Frontal cortex (tissue), 4 donors: Measurements from ENCODE around the gene KLHDC10. TPM values are rescaled to one million over a fixed set of nuclear protein-coding genes. Genes with fewer than 3 reads are reported as not detected.
A peak's percentile ranks its signal among the peaks of the same experiment; 100 is the strongest.
"Not testable (repeated sequence)": the region's sequence is repeated elsewhere in the genome, so short reads cannot be mapped to it uniquely, and the experiment has no call there.

Experiments used
- DNase-seq, 2 donors: peaks; one replicate each; pipeline ENCODE4 v3.0.0; 2012; ENCODE audit warnings: low spot score in 2 of 2
- FAIRE-seq: peaks from 2 replicates; lab custom pipeline; 2012; peaks lifted over from hg19 to GRCh38; lab: Jason Lieb, UNC
- total RNA-seq: library from RNA; depleted of rRNA; stranded (reverse); fragments of >200 nt; gene quantifications from one replicate; pipeline ENCODE4 v1.2.3, GENCODE V29; 2014
- donor health status: control.
- donor health status: control.
- donor health status: control.

Gene KLHDC10
- total RNA-seq, 1 donor from 2014 or later = 99.1 TPM

DNA sequence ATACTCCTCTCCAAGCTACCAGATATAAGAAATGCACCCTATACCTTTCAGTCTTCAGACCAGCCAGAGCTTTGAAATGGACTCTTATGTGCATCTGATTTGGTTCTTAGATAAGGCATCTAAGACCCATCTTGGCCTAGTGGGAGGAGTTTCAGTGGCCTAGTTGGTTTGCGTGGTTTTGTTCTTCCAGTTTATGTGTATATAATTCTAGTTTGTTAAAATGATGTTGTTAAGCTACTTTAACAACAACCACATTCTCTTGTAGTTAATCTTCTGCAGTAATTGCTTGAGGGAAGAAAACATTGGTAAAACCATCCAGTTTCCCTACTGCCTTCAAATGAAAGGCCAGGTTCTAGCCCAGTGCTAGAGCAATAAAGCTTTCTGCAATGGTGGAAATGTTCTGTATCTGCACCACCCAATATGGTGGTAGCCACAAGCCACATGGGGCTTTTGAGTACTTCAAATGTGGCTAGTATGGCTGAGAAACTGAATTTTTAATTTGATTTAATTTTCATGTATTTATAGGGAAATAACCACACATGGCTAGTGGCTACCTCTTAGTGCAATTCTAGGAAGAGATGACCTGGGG lies 66.3 kb downstream of the KLHDC10 start:
- DNase-seq (no peak), FAIRE-seq (no peak)

DNA sequence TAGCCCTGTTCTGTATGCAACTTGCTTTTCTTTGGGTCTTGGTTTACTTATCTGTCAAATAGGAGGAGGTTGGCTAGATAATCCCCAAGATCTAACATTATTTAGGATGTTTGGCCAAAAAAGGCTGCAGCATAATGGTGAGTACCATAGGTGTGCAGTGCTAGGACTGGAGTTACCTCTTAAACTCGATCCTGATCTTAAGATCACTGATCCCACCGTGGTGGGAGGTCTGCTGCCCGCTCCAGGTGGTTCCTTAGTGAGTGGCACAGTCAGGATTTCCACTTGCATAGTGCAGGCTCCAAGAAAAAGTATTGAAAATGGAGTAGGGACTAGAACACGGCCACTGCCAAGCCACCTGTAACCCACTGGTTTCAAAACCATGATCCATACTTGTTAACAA lies 66.9 kb downstream of the KLHDC10 start:
- DNase-seq = no peak
- FAIRE-seq = no peak

DNA sequence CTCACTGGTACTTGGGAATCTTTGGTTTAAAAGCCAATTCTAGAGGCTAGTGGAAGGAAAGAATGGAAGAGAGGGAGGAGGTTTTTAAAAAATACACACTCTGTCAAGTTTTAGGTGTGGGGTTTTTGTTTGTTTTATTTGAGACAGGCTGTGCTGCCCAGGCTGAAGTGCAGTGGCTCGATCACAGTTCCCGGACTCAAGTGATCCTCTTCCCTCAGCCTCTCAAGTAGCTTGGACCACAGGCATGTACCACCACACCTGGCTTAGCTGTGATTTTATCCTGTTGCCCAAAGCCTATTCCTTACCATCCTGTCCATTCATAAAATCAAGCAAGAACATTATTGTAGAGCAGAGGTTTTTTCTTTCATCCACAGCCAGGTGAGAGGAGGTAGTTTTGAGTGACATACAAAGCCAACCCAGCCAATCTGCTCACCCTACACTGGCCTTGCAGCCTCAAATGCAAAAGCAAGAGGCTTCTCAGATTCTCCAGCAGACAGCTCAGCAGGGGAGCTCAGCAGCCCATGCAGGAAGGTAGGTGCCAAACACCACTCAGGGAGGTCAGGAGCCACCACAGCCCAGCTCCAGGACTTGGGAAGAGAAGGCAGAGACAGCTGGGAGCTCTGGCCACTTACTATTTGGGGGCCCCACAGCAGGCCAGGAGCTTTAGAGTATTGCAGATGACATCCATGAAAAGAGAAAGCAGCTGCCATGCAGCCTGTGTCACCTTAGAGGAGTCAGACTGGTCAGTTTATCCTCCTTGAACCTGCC lies 69.0 kb downstream of the KLHDC10 start:
- FAIRE-seq (no peak), DNase-seq (no peak)

DNA sequence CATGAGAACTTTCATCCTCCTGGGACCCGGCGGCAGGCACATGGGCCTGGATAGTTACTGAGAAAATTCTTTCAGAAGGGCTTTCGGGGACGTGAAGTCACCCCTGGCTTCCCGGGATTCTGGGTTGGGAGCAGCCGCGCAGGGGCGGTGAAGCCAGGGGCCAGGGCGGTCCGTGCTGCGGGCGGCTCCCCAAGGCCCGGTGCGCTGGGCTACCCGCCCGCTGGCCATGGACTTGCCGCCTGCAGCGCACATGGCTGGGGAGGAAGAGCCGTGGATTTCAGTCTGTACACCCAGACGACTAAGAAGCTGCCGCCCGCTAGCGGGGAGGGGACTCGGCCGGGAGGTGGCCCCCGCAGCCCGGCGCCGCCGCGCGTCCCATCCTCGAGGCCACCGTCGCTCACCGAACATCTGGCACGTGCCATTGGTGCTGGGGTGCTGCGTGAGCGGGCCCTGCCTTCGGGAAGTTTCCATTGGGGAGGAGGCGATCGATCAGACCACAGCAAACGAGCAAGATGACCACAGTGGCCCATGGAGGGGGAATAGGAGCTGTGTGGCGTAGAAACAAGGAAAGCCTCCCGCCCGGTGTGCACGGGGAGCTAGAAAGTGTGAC lies 70.3 kb downstream of the KLHDC10 start:
- FAIRE-seq (no peak), DNase-seq (no peak)

DNA sequence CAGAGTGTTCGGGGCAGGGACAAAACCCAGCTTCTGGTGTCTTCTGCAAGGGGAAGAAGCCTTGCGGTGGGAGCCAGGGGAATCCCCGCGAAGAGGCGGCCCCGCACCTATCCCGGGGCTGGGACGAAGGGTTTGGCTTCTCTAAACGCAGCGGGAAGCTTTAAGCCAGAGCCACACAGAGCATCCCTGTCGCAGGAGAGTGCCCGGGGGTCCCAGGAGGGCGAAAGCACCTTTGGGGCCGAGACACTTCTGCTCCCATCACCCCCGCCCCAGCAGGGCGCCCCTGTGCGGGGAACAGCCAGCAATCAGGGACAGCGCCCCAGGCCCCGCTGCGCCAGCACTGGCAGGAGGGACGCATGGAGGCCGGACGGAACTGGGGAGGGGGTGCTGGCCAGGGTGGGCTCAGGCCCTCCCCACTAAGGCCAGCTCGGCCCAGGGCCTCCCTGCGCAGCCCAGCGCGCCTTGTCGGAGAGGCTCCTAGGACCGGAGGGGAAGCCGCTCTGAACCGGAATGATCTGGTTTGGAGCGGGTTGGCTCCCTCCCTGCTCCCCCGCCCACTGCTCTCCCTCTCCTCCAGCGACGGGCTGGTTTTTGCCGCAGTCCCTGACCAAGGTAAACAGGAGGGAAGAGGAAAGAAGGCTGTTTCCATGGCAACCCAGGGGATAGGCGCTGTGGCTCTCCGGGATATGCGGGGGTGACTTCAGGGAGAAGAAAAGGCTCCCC lies 71.0 kb downstream of the KLHDC10 start:
- peak; percentile 60 to 83 for DNase-seq
- no peak for FAIRE-seq

DNA sequence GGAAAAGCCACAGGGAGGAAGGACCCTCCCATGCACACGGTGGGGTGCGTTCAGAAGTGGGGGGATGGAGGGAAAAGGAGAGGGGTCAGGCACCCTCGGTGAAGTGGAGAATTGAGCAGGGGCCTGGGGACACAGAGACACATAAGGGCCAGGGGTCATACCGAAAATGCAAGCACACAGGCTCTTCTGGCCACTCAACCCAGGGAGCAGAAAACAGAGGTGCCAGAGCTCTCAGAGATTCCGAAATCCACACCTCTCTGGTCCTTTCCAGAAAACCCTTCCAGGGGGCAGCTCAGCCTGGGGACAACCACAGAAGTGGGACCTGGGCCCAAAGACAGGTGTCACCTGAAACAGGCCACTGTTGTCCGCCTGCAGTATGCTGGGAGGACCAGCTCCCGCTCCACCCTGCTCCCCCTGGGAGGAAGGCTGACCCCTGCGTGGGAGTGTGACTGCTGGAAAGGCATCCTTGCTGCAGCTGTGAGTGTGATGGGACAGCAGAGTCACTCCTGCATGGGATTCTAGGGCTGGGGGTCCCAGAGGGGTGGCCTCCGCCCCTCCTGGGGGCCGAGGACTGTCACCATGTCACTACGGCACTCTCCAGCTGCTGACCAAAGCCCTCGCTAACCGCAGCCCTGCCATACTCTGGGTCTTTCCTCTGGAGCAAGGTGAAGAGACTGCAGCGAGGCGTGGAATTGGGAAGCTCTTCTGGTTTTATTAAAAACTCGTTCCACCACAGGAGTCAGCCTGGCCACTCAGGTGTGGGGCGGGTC lies 71.7 kb downstream of the KLHDC10 start:
- peak in 1 of 2 donors; percentile 47 for DNase-seq
- no peak for FAIRE-seq

DNA sequence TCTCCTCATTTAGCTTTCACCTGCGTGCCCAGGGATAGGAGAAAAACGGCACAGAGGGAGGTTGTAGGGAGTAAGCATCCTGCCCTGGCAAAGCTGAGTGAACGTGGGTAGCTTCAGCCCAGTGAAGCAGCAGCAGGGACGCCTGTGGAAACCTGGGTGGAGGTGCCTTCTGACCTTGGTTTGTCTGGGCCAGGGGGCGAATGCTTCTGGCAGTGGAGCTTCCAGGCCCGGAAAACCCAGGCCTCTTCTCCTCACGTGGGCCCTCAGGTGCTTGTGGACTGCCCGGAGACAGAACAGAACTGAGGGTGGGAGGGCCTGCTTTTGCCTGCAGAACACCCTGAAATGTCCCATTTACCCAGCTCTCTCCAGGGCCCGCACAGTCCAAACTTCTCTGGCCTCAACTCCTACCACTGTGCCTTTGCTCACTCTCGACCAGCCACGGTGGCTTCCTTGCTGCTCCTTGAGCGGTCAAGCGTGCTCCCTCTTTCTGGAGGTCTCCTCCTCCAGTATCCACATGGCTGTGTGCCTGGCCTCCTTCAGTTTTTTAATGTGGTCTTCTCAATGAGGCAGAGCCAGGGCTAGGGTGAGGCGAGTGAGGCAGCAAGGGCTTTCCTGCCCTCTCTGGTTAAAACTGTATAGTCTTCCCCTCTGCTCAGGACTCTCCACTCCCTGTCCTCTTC lies 72.5 kb downstream of the KLHDC10 start:
- DNase-seq (no peak), FAIRE-seq (no peak)

DNA sequence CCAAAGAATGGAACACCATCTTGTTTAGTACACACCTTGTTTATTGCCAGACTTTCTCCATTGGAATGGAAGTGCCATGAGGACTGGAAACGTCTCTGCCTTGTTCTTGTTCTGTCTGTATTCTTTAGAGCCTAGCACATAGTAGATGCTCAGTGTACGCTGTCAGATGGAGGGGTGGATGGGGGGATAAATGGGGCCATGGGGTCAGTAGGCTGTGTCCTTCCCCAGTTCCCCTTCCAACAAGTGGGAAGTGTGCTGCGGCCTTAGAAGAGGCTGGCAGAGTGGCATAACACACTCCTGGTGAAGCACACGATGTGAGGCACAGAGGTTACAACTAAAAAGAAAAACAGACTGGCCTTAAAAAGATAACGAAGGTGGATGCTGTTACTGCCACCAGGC lies 73.0 kb downstream of the KLHDC10 start:
- FAIRE-seq = no peak
- DNase-seq = no peak

DNA sequence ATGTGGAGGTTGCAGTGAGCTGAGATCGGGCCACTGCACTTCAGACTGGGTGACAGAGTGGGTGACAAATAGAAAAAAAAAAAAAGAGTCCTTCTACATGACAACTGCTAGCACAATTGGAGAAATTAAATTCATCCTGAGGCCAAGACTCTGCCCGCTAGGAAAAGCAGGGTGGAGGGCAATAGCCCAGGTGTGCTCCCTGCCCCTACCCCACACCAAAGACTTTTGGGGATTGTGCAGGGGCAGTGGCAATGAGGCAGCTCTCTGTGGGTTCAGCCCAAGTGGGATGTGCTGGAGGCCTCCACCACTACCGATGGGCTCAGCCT lies 73.6 kb downstream of the KLHDC10 start:
- FAIRE-seq (no peak), DNase-seq (no peak)

DNA sequence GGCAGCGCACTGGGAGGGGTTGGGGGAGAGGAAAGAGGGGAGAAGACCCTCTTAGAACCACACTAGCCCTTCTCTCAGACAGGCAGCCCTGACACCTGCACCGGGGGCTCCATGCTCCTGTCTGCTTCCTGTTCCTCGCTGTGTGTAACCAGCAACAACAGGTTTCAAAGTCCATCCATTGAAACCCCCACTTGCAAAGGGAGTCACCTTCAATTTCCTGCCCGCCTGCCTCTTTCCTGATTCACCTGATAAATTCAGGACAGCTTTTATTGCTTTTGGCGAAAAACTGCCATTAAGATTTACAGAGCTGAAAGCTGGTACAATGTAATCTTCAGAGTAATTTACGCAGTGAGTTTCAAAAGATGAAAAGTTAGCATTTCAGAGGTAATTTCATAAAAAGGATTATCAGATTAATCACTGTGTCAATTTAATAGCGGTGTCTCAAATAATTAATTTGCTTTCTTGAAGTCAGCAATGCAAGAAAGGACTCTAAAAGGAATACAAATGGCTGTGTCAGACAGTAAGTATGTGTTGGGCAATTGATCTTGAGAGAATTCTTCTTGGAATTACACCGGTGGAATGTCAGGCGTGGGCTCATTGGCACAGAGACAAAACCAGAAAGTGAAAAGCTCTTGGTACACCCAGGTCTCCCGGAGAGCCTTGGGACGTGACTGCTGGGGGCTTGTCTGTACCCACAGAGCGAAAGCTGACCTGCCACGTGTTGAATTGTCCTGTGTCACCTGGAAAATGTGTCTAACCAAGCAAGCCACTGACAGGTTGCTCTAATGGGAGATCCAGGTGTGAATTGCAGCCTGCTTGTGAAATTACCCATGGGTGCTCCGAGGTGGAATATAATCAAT lies 74.2 kb downstream of the KLHDC10 start:
- FAIRE-seq = no peak
- no peak for DNase-seq

DNA sequence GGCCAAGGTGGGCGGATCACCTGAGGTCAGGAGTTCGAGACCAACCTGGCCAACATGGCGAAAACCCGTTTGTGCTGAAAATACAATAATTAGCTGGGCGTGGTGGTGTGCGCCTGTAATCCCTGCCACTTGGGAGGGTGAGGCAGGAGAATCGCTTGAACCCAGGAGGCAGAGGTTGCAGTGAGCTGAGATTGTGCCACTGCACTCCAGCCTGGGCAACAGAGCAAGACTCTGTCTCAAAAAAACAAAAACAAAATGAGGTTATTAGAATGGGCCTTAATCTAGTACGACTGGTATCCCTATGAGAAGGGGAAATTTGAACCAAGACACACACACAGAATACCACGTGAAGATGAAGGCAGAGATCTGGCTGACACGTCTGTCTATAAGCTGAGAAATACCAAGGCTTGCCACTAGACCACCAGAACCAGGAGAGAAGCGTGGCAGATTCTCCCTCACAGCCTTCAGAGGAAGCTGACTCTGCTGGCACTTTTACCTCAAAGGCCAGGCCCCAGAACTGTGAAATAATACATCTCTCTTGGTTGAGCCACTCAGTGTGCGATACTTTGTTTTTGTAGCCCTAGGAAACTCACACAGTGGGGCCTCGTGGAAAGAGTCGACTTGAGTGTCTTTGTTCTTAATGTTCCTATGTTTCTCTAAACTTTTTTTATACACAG lies 75.2 kb downstream of the KLHDC10 start:
- no peak for FAIRE-seq
- no peak for DNase-seq

DNA sequence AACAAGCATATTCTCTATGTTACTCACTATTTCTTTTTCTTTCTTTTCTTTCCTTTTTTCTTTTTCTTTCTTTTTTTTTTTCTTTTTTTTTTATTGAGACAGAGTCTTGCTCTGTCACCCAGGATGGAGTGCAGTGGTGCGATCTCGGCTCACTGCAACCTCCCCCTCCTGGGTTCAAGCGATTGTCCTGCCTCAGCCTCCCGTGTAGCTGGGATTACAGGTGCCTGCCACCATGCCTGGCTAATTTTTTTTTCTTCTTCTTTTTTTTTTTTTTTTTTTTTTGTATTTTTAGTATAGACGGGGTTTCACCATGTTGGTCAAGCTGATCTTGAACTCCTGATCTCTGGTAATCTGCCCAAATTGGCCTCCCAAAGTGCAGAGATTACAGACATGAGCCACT lies 75.8 kb downstream of the KLHDC10 start:
- FAIRE-seq, DNase-seq: not testable (repeated sequence)

DNA sequence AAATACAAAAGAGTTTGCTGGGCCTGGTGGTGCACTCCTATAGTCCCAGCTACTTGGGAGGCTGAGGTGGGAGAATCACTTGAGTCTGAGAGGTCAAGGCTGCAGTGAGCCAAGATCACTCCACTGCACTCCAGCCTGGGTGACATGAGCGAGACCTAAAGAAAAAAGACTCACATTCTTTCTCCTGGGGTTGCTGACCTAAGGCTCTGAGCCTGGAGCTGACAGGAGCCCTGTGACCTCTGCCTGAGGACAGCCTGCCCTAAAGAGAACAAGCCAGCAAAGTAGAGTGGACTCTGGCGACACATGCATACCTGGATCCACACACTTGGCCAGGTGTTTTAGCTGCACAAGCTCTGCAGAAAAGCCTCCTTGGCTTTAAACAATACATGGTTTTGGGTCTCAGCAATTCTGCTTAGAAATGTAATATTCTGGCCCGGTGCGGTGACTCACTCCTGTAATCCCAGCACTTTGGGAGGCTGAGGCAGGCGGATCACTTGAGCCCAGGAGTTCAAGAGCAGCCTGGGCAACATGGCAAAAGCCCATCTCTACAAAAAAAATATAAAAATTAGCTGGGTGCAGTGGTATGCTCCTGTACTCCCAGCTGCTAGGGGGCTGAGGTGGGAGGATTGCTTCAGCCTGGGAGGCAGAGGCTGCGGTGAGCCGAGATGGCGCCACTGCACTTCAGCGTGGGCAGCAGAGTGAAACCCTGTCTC lies 76.5 kb downstream of the KLHDC10 start:
- DNase-seq = no peak
- FAIRE-seq = no peak

DNA sequence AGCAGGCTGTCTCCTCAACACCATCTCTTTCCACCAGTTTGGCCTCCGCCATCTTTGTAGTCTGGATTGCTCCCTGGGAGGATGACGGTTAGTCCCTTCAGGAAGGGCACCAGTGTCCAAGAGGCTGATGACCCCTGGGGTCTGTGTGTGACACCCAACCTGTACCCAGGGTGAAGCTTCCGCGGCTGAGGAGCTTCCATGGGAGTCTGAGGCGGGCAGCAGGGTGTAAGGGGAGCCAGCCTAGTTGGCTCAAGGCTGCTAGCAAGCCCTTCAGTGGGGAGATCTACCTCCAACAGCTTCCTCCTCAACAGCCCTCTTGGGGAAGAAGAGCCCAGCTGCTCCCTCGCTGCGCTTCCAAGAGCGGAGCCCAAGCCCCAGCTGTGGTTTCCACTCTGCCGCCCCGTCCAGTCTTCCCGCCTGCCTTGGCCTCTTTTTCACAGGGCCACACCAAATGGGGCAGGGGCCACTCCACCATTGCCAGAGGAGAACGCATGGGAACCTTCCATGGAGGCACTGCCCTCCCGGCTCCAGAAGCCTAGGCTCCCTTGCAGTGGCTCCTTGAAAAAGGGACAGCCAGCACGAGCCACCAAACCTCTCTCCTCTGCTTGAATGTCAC lies 77.5 kb downstream of the KLHDC10 start:
- FAIRE-seq (no peak), DNase-seq (no peak)

DNA sequence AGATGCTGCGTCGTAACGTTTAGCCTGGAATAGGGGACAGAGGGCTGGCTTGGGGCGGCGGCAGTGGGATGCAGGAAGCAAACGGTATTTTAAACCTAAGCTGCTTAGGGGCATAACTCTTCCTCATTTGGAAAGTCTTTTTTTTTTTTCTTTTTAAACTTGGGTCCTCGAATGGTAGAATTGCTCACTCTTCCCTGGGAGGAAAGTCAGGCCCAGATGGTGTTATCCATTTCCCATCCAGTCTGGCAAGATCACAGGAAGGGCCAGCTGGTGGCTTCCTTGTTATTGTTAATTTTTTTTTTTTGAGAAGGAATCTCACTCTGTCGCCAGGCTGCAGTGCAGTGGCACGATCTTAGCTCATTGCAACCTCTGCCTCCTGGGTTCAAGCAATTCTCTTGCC lies 78.2 kb downstream of the KLHDC10 start:
- no peak for FAIRE-seq
- no peak for DNase-seq

DNA sequence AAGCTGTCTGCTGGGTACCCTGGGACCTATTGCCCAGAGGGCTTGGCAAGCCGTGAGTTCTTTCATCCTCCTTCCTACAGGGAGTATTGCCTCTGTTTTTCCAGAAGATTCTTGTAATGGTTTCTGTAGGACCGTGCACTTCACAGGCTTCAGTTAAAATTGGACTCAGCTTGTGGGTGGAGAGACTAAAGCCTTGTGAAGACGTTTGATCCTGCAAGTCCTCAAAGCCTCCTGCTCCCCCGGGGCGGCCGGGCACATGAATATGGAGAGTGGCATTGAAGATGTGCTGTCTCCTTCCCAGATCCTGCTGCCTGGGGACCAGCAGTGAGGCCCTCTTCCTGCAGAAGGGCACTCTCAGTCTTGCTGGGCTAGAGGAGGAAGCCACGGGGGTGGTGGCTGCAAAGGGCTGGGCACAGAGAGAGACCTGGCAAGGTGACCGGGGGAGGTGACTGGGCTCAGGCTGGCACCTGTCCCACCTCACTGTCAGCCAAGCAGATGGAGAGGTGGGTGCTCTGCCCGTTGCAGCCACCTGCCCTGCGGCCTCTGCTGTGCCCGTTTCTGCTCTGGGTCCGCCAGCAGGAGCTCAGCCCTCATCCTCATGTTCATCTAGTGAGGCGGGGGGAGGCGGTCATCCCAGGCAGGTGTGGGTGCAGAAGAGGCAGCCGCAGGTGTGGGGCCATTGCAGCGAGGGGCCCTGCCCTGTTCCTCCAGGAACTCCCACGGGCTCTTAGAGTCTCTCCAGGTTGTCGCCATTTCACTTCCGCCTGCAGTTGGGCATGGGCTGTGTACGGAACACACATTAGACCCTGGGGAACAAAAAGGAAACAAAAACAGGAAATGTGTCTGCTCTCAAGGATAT lies 79.2 kb downstream of the KLHDC10 start:
- FAIRE-seq (no peak), DNase-seq (no peak)
